ENCODE results near the gene DOCK1. TPM values are rescaled to one million over a fixed set of nuclear protein-coding genes. Genes with fewer than 3 reads are reported as not detected.

DOCK1 gene
- total and polyA plus RNA-seq, 8 donors, result 46.4 to 77.7 (median 71.3) TPM

- no peak for TF ChIP-seq CTCF (IDR thresholded peaks at IDR 0.05)
- Histone ChIP-seq H3K9me3 (no peaks in the 10 kb centered on the region), H3K4me1 (no peaks in the 10 kb centered on the region), H3K27ac (no peak overlapping the region), H3K4me3 (no peak overlapping the region), H3K36me3 (peaks cover 0 to 55% of the 10 kb centered on the region in 2 donors), H3K27me3 (no peaks in the 10 kb centered on the region)
- ATAC-seq (no peak), DNase-seq (no peak)
- intact Hi-C loops (cut with DNase I), result no loop called here
These were observed 134.2 kb downstream of the DOCK1 start for GRCh38 chr10:127039435-127039834.

DNA sequence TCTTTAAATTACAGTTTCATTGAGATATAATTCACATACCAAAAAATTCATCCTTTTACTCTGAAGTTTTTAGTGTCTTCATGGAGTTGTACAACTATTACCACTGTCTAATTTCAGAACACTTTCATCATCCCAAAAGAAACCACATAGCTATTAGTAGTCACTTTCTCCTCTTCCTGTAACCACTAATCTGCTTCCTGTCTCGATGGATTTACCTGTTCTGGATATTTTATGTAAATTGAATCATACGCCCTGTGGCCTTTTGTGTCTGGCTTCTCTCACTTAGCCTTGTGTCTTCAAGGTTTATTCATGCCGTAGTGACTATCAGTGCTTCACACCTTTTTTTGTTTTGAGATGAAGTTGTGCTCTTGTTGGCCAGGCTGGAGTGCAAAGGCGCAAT lies 135.5 kb downstream of the DOCK1 start:
- no peaks in the 10 kb centered on the region for H3K27me3 ChIP-seq
- intact Hi-C loops (cut with DNase I), result no loop called here
- no peak overlapping the region for H3K27ac ChIP-seq
- H3K4me3 ChIP-seq, result no peak overlapping the region
- TF ChIP-seq CTCF (IDR thresholded peaks at IDR 0.05), result no peak
- H3K9me3 ChIP-seq, result no peaks in the 10 kb centered on the region
- no peaks in the 10 kb centered on the region for H3K4me1 ChIP-seq
- DNase-seq, result no peak
- H3K36me3 ChIP-seq, result peaks cover 0 to 43% of the 10 kb centered on the region in 2 donors
- ATAC-seq, result no peak

DNA sequence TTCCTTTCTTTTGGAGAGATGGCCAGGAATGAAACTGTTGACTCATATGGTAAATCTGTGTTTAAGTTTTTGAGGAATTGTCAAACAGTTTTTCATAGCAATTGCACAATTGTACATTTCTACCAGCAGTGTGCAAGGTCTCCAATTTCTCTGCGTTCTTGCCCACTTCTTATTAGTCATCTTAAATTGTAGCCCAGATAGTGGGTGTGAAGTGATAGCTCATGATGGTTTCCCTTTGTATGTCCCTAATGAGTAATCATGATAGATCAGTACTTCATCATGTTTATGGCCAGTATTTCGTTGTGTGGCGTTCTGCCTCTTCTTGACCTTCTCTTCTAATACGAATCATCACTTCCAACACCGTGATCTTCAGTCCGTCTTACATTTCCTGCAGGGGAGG lies 136.3 kb downstream of the DOCK1 start:
- no peak for DNase-seq
- Histone ChIP-seq H3K27me3 (no peaks in the 10 kb centered on the region), H3K4me1 (no peaks in the 10 kb centered on the region), H3K27ac (no peak overlapping the region), H3K4me3 (no peak overlapping the region), H3K36me3 (peaks cover 0 to 43% of the 10 kb centered on the region in 2 donors), H3K9me3 (no peaks in the 10 kb centered on the region)
- intact Hi-C loops (cut with DNase I), result no loop called here
- ATAC-seq, result peak; percentile 47
- TF ChIP-seq CTCF (IDR thresholded peaks at IDR 0.05), result no peak

DNA sequence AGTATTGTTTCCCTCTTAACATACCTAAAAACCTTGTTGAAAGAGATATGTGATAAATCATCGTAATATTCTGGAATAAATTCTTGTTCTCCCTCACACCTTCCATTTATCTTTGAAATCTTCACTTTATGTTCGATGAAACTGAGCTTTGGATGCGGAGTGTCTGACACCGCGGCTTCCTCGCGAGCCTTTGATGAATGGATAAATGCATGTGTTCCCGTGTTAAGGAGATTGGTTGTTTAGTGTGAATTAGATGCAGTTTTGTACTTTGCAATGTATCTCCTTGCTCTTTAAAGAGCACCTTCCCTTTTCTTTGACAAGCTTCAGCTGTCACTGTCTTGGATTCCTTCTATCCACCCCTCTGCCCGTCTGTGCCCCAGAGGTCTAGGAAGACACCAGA lies 138.1 kb downstream of the DOCK1 start:
- no peak overlapping the region for H3K27ac ChIP-seq
- intact Hi-C loops (cut with DNase I), result no loop called here
- DNase-seq (no peak), ATAC-seq (no peak)
- no peaks in the 10 kb centered on the region for H3K4me1 ChIP-seq
- no peaks in the 10 kb centered on the region for H3K27me3 ChIP-seq
- TF ChIP-seq CTCF (IDR thresholded peaks at IDR 0.05), result no peak
- peaks cover 0 to 35% of the 10 kb centered on the region in 2 donors for H3K36me3 ChIP-seq
- no peaks in the 10 kb centered on the region for H3K9me3 ChIP-seq
- no peak overlapping the region for H3K4me3 ChIP-seq

- Histone ChIP-seq H3K4me1 (no peaks in the 10 kb centered on the region), H3K4me3 (no peak overlapping the region), H3K27me3 (no peaks in the 10 kb centered on the region), H3K9me3 (no peaks in the 10 kb centered on the region), H3K36me3 (peaks cover 0 to 29% of the 10 kb centered on the region in 2 donors), H3K27ac (peak overlapping the region in 1 of 2 donors; percentile 57)
- peak; percentile 92 for ATAC-seq
- TF ChIP-seq CTCF (IDR thresholded peaks at IDR 0.05), result no peak
- intact Hi-C loops (cut with DNase I), result no loop called here
- DNase-seq, result peak in 3 of 4 donors; percentile 4 to 68 (median 43)
These were observed 139.0 kb downstream of the DOCK1 start for GRCh38 chr10:127044186-127044585.
